UCSD-AML1 (cell line): ENCODE results near the gene RDM1.

Experiments used
- DNase-seq: peaks from one replicate; lab custom pipeline; 2025; ENCODE audit not compliant: unreplicated experiment; lab: John Stamatoyannopoulos, UW

The RDM1 gene

GRCh38 chr17:35875072-35875799, 55.3 kb downstream of the RDM1 start:
- DNase-seq = peak; percentile 56

- DNase-seq = no peak
Measured at GRCh38 chr17:35872196-35872980, 58.2 kb downstream of the RDM1 start.

GRCh38 chr17:35870906-35871819, 59.4 kb downstream of the RDM1 start:
- peak; percentile 59 for DNase-seq

GRCh38 chr17:35868737-35869136, 61.8 kb downstream of the RDM1 start, which contains the start of gene HEATR9:
HEATR9 (minus strand) TSS chr17:35868891; CDS start chr17:35868742, 149 bp downstream.
- DNase-seq = no peak
